Kidney (tissue), 14 donors: Measurements from ENCODE around the gene SLC29A4. TPM values are rescaled to one million over a fixed set of nuclear protein-coding genes. Genes with fewer than 3 reads are reported as not detected.
"Not testable (repeated sequence)": the region's sequence is repeated elsewhere in the genome, so short reads cannot be mapped to it uniquely, and the experiment has no call there.

Source experiments
- DNase-seq, 5 donors: peaks; one replicate each; pipeline ENCODE4 v3.0.0-alpha.2; 2013 to 2020
- FAIRE-seq: peaks from 2 replicates; lab custom pipeline; 2012; peaks lifted over from hg19 to GRCh38; lab: Jason Lieb, UNC
- H3K27ac ChIP-seq, 2 donors: one replicate each; pipeline ENCODE4 v1.7.0; 2013; ENCODE audit warnings: low read depth in 2 of 2, low read length in 2 of 2, inconsistent platforms in 1 of 2
- H3K27me3 ChIP-seq: one replicate; pipeline ENCODE4 v1.7.1; 2013; ENCODE audit warnings: low read length, inconsistent platforms; ENCODE audit not compliant: control insufficient read depth, insufficient read depth
- H3K36me3 ChIP-seq, 3 donors: one replicate each; pipeline versions ENCODE4 v1.7.0 to v1.7.1; 2013; ENCODE audit warnings: low read length in 3 of 3, control low read depth in 1 of 3, inconsistent platforms in 1 of 3; ENCODE audit not compliant: insufficient read depth in 3 of 3, control insufficient read depth in 2 of 3
- H3K4me1 ChIP-seq, 3 donors: one replicate each; pipeline versions ENCODE4 v1.7.0 to v1.7.1; 2013; ENCODE audit warnings: low read length in 3 of 3, inconsistent platforms in 1 of 3, low read depth in 1 of 3; ENCODE audit not compliant: control insufficient read depth in 2 of 3, insufficient read depth in 2 of 3
- H3K4me3 ChIP-seq, 3 donors: one replicate each; pipeline versions ENCODE4 v1.7.0 to v1.8.1; 2013; ENCODE audit warnings: low read length in 3 of 3, control low read depth in 1 of 3, inconsistent platforms in 1 of 3
- H3K9ac ChIP-seq, 3 donors: one replicate each; pipeline versions ENCODE4 v1.7.0 to v1.7.1; 2013; ENCODE audit warnings: low read length in 3 of 3, control low read depth in 1 of 3, inconsistent platforms in 1 of 3
- H3K9me3 ChIP-seq, 3 donors: one replicate each; pipeline versions ENCODE4 v1.7.0 to v1.7.1; 2013; ENCODE audit warnings: low read length in 3 of 3, control low read depth in 1 of 3, inconsistent platforms in 1 of 3; ENCODE audit not compliant: control insufficient read depth in 2 of 3, insufficient read depth in 1 of 3
- intact Hi-C: fragments of 100-400 bp; cut with DNase I; formaldehyde crosslinking; loops from one replicate; pipeline ENCODE4 v1.11.1; 2022
- polyA plus RNA-seq: library from polyadenylated mRNA; stranded (reverse); fragments of 350-450 nt; fragmentation: Illumina TruSeq; extraction: RNeasy Lipid Tissue Mini Kit (QIAGEN cat#74804); gene quantifications from one replicate; pipeline ENCODE4 v1.2.3, GENCODE V29; 2014; ENCODE audit warnings: low read depth, low replicate concordance; ENCODE audit not compliant: insufficient read depth
- total RNA-seq: library from RNA; stranded (reverse); fragmentation: NEBNext Ultra II Directional; extraction: Animal tissue kit (Norgen Biotek cat#: 25700); gene quantifications from one replicate; pipeline ENCODE4 v1.2.1, GENCODE V29; 2021
- TF ChIP-seq, protein P1 (sequence below): IDR thresholded peaks from 3 replicates; pipeline ENCODE4 v1.5.1; 2012; ENCODE audit warnings: mild to moderate bottlenecking, moderate library complexity, borderline replicate concordance; ENCODE audit not compliant: insufficient read depth; ENCODE audit errors: extremely low read depth
- donor health status: control.
- donor health status: control.
- donor health status: control.
- donor health status: control.
- donor health status: control.
- donor health status: DM: yes; HTN: yes; CAD: no.
- donor health status: Normal renal cell carcinoma (clear cell type).

The SLC29A4 gene
- total and polyA plus RNA-seq, 2 donors from 2014 or later: 3.4 to 6.8 TPM

DNA sequence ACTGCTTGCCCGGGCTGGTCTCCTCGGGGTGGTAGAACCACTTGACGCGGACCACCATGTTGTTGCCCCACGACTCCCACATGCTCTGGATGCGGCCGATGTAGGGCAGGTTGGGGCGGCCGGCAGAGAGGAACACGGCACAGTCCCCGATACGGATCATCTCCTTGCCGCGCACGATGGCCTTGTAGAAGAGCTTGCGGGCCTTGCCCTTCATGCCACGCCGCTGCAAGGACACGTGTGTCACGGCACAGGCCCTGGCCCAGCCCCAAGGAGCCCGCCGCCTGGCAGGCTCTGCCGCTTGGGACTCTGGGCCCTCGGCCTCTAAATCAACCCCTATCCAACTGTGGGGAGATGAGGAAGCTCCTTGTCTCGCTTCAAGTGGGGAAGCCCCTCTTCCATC, 26.4 kb downstream of the SLC29A4 start:
- intact Hi-C loops: no loop called here
- DNase-seq (no peak), FAIRE-seq (no peak)
- Histone ChIP-seq H3K9me3 (no peaks in the 10 kb centered on the region), H3K36me3 (peaks cover 4 to 11% (median 8%) of the 10 kb centered on the region in 3 donors), H3K27me3 (no peaks in the 10 kb centered on the region), H3K27ac (no peak overlapping the region), H3K4me3 (no peak overlapping the region), H3K9ac (no peak overlapping the region), H3K4me1 (no peaks in the 10 kb centered on the region)
- TF ChIP-seq, protein P1, sequence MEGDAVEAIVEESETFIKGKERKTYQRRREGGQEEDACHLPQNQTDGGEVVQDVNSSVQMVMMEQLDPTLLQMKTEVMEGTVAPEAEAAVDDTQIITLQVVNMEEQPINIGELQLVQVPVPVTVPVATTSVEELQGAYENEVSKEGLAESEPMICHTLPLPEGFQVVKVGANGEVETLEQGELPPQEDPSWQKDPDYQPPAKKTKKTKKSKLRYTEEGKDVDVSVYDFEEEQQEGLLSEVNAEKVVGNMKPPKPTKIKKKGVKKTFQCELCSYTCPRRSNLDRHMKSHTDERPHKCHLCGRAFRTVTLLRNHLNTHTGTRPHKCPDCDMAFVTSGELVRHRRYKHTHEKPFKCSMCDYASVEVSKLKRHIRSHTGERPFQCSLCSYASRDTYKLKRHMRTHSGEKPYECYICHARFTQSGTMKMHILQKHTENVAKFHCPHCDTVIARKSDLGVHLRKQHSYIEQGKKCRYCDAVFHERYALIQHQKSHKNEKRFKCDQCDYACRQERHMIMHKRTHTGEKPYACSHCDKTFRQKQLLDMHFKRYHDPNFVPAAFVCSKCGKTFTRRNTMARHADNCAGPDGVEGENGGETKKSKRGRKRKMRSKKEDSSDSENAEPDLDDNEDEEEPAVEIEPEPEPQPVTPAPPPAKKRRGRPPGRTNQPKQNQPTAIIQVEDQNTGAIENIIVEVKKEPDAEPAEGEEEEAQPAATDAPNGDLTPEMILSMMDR: no peak

DNA sequence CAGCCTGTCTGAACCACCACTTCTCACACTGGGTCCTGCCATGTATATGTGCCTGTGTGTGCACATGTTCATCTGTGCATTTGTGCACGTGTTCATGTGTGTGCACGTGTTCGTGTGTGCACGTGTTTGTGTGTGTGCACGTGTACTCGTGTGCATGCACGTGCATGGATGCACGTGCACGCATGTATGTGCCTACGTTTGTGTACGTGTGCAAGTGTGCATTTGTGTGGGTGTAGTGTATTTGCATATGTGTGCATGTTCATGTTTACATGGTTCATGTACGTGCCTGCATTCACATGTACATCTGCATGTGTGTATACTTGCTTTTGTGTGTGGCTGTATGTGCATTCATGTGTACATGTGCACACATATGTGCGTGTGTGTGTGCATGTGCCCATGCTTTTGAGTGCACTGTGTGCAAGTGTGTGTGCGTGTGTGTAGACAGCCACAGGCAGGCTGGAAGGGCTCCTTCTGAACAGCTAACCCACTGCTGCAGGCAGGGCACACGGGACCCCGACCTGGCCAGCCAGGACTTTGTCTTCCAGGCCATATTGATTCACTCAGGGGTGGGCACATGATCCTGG, 28.2 kb downstream of the SLC29A4 start:
- H3K36me3 ChIP-seq: peaks cover 4 to 16% (median 12%) of the 10 kb centered on the region in 3 donors
- FAIRE-seq: no peak

DNA sequence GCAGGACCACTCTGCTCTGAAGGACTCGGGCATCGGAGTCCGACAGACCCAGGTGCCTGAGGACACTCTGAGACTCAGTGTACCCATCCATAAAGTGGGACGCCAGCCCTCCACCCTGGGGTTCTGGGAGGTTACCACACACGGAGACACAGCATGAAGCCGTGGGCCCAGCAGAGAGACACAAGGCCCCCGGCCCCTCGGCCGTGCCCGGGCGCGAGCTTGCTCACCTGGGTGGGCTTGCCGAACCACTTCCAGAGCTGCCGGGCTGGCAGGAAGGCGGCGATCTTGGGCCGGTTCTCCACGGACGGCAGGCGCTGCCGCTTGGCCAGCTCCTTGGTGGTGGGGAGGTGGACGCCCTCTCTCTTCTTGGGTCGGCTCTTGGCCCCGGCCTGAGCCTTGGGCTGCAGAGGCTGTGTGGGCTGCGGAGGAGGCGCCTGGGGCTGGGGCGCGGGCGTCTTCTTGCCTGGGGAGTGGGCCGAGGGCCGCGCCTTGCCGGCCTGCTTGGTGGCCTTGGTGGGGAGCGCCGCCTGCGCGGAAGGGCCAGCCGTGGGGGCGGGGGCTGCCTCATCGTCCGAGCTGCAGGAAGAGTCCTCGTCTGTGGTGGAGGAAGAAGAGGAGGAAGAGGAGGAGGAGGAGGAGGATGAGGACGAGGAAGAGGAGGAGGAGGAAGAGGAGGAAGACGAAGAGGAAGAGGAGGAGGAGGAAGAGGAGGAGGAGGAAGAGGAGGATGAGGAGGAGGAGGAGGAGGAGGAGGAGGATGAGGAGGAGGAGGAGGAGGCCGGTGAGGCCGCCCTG, 29.7 kb downstream of the SLC29A4 start:
- DNase-seq, H3K9ac ChIP-seq, H3K4me1 ChIP-seq, H3K27me3 ChIP-seq, H3K27ac ChIP-seq, FAIRE-seq, H3K9me3 ChIP-seq, H3K4me3 ChIP-seq, intact Hi-C loops: not testable (repeated sequence)
- H3K36me3 ChIP-seq: peaks cover 4 to 16% (median 13%) of the 10 kb centered on the region in 3 donors

More for the DNA sequence above, 28.2 kb downstream of the SLC29A4 start:
- no peaks in the 10 kb centered on the region for H3K4me1 ChIP-seq
- H3K4me3 ChIP-seq: no peak overlapping the region
- no peak overlapping the region for H3K9ac ChIP-seq
- no peaks in the 10 kb centered on the region for H3K9me3 ChIP-seq
- H3K27me3 ChIP-seq: no peaks in the 10 kb centered on the region
- TF ChIP-seq, protein P1: no peak
- intact Hi-C loops: no loop called here
- no peak for DNase-seq
- H3K27ac ChIP-seq: no peak overlapping the region

DNA sequence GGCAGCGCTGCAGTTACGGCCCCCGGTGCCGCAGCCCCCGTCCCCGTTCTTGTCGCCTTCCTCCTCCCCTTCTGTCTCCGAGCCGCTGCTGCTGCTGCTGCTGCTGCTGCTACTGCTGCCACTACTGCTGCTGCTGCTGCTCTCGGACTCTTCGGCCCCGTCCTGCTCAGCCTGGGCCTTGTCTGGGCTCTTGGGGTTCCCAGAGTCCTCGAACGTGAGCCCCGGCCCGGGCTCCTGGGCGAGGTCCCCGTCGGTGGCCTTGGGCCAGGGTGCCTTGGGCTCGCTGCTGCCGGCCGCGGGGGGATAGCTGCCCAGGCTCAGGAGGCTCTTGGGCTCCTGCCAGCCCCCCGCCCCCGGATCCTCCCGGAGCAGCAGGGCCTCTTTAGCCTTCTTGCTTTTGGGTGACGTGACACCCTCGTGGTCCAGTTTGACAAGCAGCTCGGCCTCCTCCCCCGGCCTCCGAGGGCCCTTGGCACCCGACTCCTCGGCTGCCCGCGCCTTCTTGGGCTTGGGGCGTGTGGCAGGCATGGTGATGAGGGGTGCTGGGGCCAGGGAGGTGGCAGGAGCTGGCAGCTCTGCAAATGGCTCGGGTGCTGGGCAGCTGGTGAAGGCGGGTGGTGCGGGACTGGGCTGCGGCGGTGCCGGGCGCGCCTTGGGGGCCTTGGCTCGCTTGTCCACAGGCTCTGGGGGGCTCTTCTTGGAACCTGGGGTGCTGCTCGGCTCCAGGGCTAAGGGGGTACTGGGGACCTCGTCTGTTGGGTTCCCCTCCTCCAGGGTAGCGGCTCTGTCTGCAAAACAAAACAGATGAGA, 30.5 kb downstream of the SLC29A4 start:
- H3K4me3 ChIP-seq, DNase-seq, H3K9me3 ChIP-seq, H3K4me1 ChIP-seq, FAIRE-seq, H3K9ac ChIP-seq, H3K27me3 ChIP-seq, H3K27ac ChIP-seq, intact Hi-C loops: not testable (repeated sequence)
- H3K36me3 ChIP-seq: peaks cover 4 to 16% (median 13%) of the 10 kb centered on the region in 3 donors
